K562 (cell line): ENCODE data around the gene PGAP3. TPM values are rescaled to one million over a fixed set of nuclear protein-coding genes. Genes with fewer than 3 reads are reported as not detected.
A peak's percentile ranks its signal among the peaks of the same experiment; 100 is the strongest.

Experiments used
- BACH1 ChIP-seq: fragments of 200-800 bp; sonication (Bioruptor generic); IDR thresholded peaks from 2 replicates; pipeline ENCODE4 v1.6.1; 2016; ENCODE audit warnings: missing genetic modification characterization, missing compliant biosample characterization
- BRD4 ChIP-seq: fragments of 200-600 bp; sonication (generic); IDR thresholded peaks from 2 replicates; pipeline ENCODE4 v1.6.1; 2017; ENCODE audit warnings: inconsistent platforms
- CBFA2T3 ChIP-seq: fragments of 450-650 bp; IDR thresholded peaks from 2 replicates; pipeline ENCODE4 v1.6.1; 2017
- CREBBP ChIP-seq: IDR thresholded peaks from one replicate; pipeline ENCODE4 v1.6.1; 2012; ENCODE audit warnings: low read depth, mild to moderate bottlenecking, control low read depth, inconsistent platforms, low read length
- FOSL1 ChIP-seq: fragments of 200-800 bp; sonication (Bioruptor generic); conservative IDR thresholded peaks from 2 replicates; pipeline ENCODE4 v1.6.1; 2016; ENCODE audit warnings: missing genetic modification characterization, missing compliant biosample characterization
- FOXA3 ChIP-seq, 2 experiments: fragments of 450-650 bp in 1 of 2; sonication (generic) in 1 of 2; formaldehyde crosslinking; IDR thresholded peaks in 1 of 2; conservative IDR thresholded peaks in 1 of 2; 2 replicates each; pipeline versions ENCODE4 v1.4.0 to v1.8.0; 2020 to 2022; ENCODE audit warnings: mild to moderate bottlenecking in 2 of 2, missing genetic modification reagents in 1 of 2
- GATA2 ChIP-seq: sonication (generic); formaldehyde crosslinking; IDR thresholded peaks from 2 replicates; pipeline ENCODE4 v1.4.0; 2020; ENCODE audit warnings: mild to moderate bottlenecking, missing genetic modification reagents
- HDAC1 ChIP-seq, 2 experiments: fragments of 450-650 bp; IDR thresholded peaks; 2 replicates each; pipeline ENCODE4 v1.6.1; 2016 to 2017; ENCODE audit warnings: inconsistent platforms in 1 of 2, mild to moderate bottlenecking in 1 of 2, moderate library complexity in 1 of 2
- HMG20A ChIP-seq: fragments of 450-650 bp; formaldehyde crosslinking; conservative IDR thresholded peaks from 2 replicates; pipeline ENCODE4 v1.4.0; 2020; ENCODE audit warnings: mild to moderate bottlenecking, mixed read lengths
- HSF4 ChIP-seq: fragments of 250-450 bp; sonication (Bioruptor Pico); IDR thresholded peaks from 2 replicates; pipeline ENCODE4 v2.1.2; 2022; ENCODE audit warnings: mild to moderate bottlenecking, moderate library complexity, borderline replicate concordance
- IRF2 ChIP-seq: sonication (generic); formaldehyde crosslinking; IDR thresholded peaks from 2 replicates; pipeline ENCODE4 v1.8.1; 2022; ENCODE audit warnings: mild to moderate bottlenecking, missing genetic modification reagents
- KDM2B ChIP-seq: fragments of 250-450 bp; sonication (Bioruptor Pico); IDR thresholded peaks from 2 replicates; pipeline ENCODE4 v1.8.0; 2021; ENCODE audit warnings: mild to moderate bottlenecking, moderate library complexity
- MYBL2 ChIP-seq, 2 experiments: fragments of 450-650 bp in 1 of 2; sonication (generic) in 1 of 2; formaldehyde crosslinking in 1 of 2; IDR thresholded peaks; 2 replicates each; pipeline versions ENCODE4 v1.6.1 to v1.8.1; 2017 to 2022; ENCODE audit warnings: borderline replicate concordance in 1 of 2, inconsistent platforms in 1 of 2, low read depth in 1 of 2, mild to moderate bottlenecking in 1 of 2, missing genetic modification reagents in 1 of 2, moderate library complexity in 1 of 2
- POLR2B ChIP-seq: fragments of 450-650 bp; IDR thresholded peaks from 2 replicates; pipeline ENCODE4 v1.6.1; 2018; ENCODE audit warnings: low read depth; ENCODE audit not compliant: partially characterized antibody
- RBM17 ChIP-seq: fragments of 200-400 bp; formaldehyde crosslinking; IDR thresholded peaks from 2 replicates; pipeline ENCODE4 v1.6.1; 2017; ENCODE audit warnings: low read depth, mild to moderate bottlenecking, low read length, borderline replicate concordance
- RNF2 ChIP-seq: sonication (generic); IDR thresholded peaks from 2 replicates; pipeline ENCODE4 v1.6.1; 2016
- SIX5 ChIP-seq, 2 experiments: IDR thresholded peaks; 2 replicates each; pipeline ENCODE4 v1.6.1; 2011; ENCODE audit warnings: low read length in 2 of 2, borderline replicate concordance in 1 of 2, low read depth in 1 of 2, mild to moderate bottlenecking in 1 of 2, moderate library complexity in 1 of 2; ENCODE audit not compliant: insufficient read depth in 1 of 2
- SMAD3 ChIP-seq: fragments of 450-650 bp; formaldehyde crosslinking; conservative IDR thresholded peaks from 2 replicates; pipeline ENCODE4 v1.4.0; 2020; ENCODE audit warnings: mild to moderate bottlenecking
- XRCC5 ChIP-seq: fragments of 200-400 bp; formaldehyde crosslinking; IDR thresholded peaks from 2 replicates; pipeline ENCODE4 v1.6.1; 2017; ENCODE audit warnings: low read depth, mild to moderate bottlenecking, low read length
- ZBTB17 ChIP-seq: fragments of 450-650 bp; formaldehyde crosslinking; IDR thresholded peaks from 2 replicates; pipeline ENCODE4 v1.4.0; 2020; ENCODE audit warnings: mild to moderate bottlenecking
- ZNF23 ChIP-seq: fragments of 250-450 bp; sonication (Bioruptor Pico); IDR thresholded peaks from 2 replicates; pipeline ENCODE4 v1.4.0; 2020; ENCODE audit warnings: mild to moderate bottlenecking
- ZNF41 ChIP-seq: fragments of 250-450 bp; sonication (Bioruptor Pico); conservative IDR thresholded peaks from 2 replicates; pipeline ENCODE4 v1.4.0; 2020; ENCODE audit warnings: mild to moderate bottlenecking
- ZNF561 ChIP-seq: fragments of 450-650 bp; formaldehyde crosslinking; conservative IDR thresholded peaks from 2 replicates; pipeline ENCODE4 v1.4.0; 2020; ENCODE audit warnings: mild to moderate bottlenecking, moderate library complexity
- ZNF699 ChIP-seq: fragments of 250-450 bp; sonication (Bioruptor Pico); IDR thresholded peaks from 2 replicates; pipeline ENCODE4 v1.8.0; 2021; ENCODE audit warnings: mild to moderate bottlenecking, moderate library complexity; ENCODE audit not compliant: insufficient replicate concordance
- polyA plus RNA-seq, 8 experiments: library from polyadenylated mRNA; depleted of rRNA in 4 of 8; stranded (reverse) in 5 of 8; unstranded in 3 of 8; fragments of >200 nt; fragmentation: Nextera tagmentation in 2 of 8; fragmentation: Illumina TruSeq in 1 of 8; extraction: Ambion mirVana in 2 of 8; extraction: Trizol in 1 of 8; gene quantifications; 2 replicates each; pipeline versions ENCODE4 v1.2.1 to v1.2.3, GENCODE V29; 2011 to 2014; ENCODE audit warnings: inconsistent platforms in 1 of 8, missing spikeins in 1 of 8
- total RNA-seq, 7 experiments: library from RNA; depleted of rRNA in 6 of 7; stranded (reverse); fragments of >200 nt in 6 of 7; fragmentation: Illumina TruSeq in 2 of 7; extraction: Trizol in 2 of 7; gene quantifications; 2 replicates each; pipeline versions ENCODE4 v1.2.1 to v1.2.3, GENCODE V29; 2011 to 2021; ENCODE audit warnings: low replicate concordance in 1 of 7
- TF ChIP-seq, protein P1 (sequence below): sonication (generic); formaldehyde crosslinking; IDR thresholded peaks from 2 replicates; pipeline ENCODE4 v1.8.0; 2022; ENCODE audit warnings: missing genetic modification reagents, mild to moderate bottlenecking, moderate library complexity, borderline replicate concordance
- TF ChIP-seq, protein P2 (sequence below): sonication (generic); formaldehyde crosslinking; IDR thresholded peaks from 2 replicates; pipeline ENCODE4 v1.8.0; 2022; ENCODE audit warnings: missing genetic modification reagents, mild to moderate bottlenecking, borderline replicate concordance
- TF ChIP-seq, protein P3 (sequence below): sonication (generic); formaldehyde crosslinking; IDR thresholded peaks from 2 replicates; pipeline ENCODE4 v1.8.1; 2022; ENCODE audit warnings: missing genetic modification reagents

Gene PGAP3
- total and polyA plus RNA-seq, 9 of the 15 experiments (the other 6 are each of a cell fraction or from before 2014, with no cell fraction given): 0.38 to 9.4 (median 4.5) TPM

DNA sequence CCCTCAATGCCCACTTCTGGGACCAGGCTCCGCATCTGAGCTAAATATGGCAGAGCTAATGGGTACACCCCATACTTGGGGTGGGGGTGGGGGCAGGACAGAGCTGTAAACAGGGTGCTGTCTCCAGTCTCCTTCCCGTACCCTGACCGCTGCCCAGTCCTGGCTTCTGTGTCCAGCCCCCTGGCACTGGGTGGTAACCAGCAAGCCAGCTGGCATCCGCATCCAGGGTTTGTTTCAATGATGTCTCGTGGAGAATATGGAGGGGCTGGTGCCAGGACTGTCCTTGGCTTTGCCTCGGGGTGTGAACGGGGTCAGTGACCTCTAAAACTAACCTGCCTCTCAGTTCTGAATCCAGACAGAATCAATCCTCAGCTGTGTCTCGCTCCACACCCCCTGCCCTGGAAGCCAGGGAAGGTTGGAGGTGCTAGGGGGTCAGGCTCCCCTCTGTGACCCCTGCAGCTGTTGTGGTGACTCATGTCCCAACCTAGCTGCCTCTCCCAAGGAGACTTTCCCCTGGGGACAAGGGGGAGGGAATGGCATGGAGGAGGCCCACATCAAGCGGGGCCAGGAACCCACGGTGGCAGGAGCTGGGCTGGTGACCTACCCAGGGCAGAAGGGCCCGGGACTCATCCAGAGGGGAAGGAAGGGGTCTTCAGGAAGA lies 21.1 kb downstream of the PGAP3 start (continued):
- TF ChIP-seq, protein P1, sequence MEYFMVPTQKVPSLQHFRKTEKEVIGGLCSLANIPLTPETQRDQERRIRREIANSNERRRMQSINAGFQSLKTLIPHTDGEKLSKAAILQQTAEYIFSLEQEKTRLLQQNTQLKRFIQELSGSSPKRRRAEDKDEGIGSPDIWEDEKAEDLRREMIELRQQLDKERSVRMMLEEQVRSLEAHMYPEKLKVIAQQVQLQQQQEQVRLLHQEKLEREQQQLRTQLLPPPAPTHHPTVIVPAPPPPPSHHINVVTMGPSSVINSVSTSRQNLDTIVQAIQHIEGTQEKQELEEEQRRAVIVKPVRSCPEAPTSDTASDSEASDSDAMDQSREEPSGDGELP (CRISPR knock-in tag): peak; percentile 90
- TF ChIP-seq ZNF41 (CRISPR knock-in tag) (no peak), CBFA2T3 (peak; percentile 32; the same call in 1 of the 2 replicates), ZNF23 (CRISPR knock-in tag) (no peak), IRF2 (no peak), ZNF699 (CRISPR knock-in tag) (no peak), FOXA3 (CRISPR knock-in tag; conservative IDR thresholded peaks at IDR 0.05 in 1 of 2, IDR thresholded peaks at IDR 0.05 in 1 of 2) (no peak), GATA2 (CRISPR knock-in tag) (no peak), HMG20A (no peak), BRD4 (no peak; the same call in 1 of the 2 replicates), XRCC5 (no peak), RBM17 (no peak), SIX5 (IDR thresholded peaks at IDR 0.05; ENCODE audit: borderline replicate concordance in 1 of 2, insufficient read depth in 1 of 2, low read depth in 1 of 2, low read length in 2 of 2) (no peak), MYBL2 (IDR thresholded peaks at IDR 0.05; ENCODE audit: low read depth) (no peak), MYBL2 (CRISPR knock-in tag; IDR thresholded peaks at IDR 0.05; ENCODE audit: borderline replicate concordance) (no peak), BACH1 (peak; percentile 56; the same call in 1 of the 2 replicates), KDM2B (CRISPR knock-in tag) (no peak), POLR2B (no peak), ZBTB17 (no peak), HDAC1 (IDR thresholded peaks at IDR 0.05) (0 out of 4 replicates have a peak, but pooled peaks of 1 of the 2 experiments have one; percentile 8), HSF4 (CRISPR knock-in tag) (no peak), SMAD3 (CRISPR knock-in tag) (no peak), FOSL1 (tag) (peak; percentile 83), ZNF561 (CRISPR knock-in tag) (no peak), CREBBP (no peak), RNF2 (no peak)
- TF ChIP-seq, protein P2, sequence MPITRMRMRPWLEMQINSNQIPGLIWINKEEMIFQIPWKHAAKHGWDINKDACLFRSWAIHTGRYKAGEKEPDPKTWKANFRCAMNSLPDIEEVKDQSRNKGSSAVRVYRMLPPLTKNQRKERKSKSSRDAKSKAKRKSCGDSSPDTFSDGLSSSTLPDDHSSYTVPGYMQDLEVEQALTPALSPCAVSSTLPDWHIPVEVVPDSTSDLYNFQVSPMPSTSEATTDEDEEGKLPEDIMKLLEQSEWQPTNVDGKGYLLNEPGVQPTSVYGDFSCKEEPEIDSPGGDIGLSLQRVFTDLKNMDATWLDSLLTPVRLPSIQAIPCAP (CRISPR knock-in tag): no peak
- TF ChIP-seq, protein P3, sequence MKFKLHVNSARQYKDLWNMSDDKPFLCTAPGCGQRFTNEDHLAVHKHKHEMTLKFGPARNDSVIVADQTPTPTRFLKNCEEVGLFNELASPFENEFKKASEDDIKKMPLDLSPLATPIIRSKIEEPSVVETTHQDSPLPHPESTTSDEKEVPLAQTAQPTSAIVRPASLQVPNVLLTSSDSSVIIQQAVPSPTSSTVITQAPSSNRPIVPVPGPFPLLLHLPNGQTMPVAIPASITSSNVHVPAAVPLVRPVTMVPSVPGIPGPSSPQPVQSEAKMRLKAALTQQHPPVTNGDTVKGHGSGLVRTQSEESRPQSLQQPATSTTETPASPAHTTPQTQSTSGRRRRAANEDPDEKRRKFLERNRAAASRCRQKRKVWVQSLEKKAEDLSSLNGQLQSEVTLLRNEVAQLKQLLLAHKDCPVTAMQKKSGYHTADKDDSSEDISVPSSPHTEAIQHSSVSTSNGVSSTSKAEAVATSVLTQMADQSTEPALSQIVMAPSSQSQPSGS (CRISPR knock-in tag): no peak
